GM19238 (cell line): ENCODE results near the gene PTTG1IP.
"Not testable (repeated sequence)": the region's sequence is repeated elsewhere in the genome, so short reads cannot be mapped to it uniquely, and the experiment has no call there.

Source experiments
- DNase-seq: peaks from one replicate; pipeline ENCODE4 v3.0.0; 2011; ENCODE audit warnings: low spot score; ENCODE audit not compliant: insufficient read length

PTTG1IP gene

DNA sequence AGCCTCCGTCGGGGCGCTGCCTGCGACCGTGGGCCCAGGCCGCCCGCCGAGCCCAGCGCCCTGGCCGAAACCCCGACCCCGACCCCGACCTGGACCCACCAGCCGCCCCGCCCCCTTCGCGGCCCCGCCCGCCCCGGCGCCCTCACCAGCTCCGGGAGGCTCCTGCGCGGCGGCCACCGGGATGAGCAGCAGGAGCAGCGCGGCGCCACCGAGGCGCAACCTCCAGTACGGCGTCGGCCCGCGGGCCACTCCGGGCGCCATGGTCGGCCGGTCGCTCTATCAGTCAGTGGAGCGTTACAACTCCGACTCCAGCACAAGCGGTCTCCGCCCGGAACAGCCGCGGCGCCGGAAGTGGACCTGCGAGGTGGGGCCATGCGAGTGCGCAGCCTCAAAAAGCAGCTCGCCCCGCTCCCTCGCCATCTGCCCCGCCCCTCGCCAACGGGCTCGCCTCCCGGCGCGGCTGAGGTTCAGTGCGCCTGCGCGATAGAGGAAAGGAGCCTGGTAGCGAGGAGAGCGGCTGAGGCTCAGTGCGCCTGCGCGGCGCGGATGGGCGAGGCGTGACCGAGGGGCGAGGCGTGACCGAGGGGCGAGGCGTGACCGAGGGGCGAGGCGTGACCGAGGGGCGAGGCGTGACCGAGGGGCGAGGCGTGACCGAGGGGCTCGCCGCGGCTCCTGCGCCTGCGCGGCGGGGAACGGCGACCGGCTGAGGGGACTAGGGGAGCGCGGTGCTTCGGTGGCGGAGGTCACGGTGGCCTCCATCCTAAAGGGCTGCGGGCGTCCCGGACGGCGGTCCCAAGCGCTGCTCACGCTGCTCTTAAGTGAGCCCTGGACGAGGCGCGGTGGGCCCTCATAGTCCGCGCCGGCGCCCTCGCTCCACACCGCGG is at the start of gene PTTG1IP:
PTTG1IP (minus strand) TSS at position 335 of the 884 bp plus-strand sequence; CDS start at position 261, 74 bp downstream.
- DNase-seq = peak; percentile 98

DNA sequence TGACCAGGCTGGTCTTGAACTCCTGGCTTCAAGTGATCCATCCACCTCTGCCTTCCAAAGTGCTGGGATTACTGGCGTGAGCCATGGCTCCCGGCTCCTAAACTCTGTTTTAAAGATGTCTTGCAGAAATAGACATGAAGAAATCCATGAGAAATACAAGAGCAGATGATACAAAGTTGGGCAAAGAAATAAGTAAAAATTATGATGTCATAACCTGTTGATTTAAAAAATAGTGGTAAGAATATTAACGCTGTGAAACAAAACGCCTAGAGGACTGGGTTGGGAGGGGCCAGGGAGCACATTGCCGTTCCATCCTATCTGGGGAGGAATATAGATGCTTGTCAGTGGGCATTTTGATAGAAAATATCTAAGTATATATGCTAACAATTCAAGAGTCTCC is 48.4 kb upstream of the PTTG1IP start:
- DNase-seq = no peak

- peak; percentile 71 for DNase-seq
These were observed 47.5 kb upstream of the PTTG1IP start, which contains the start of gene ITGB2 for GRCh38 chr21:44920694-44921604. TSS of gene ITGB2 (minus strand) at chr21:44920899. CDS start at chr21:44910782, 10,117 bp downstream.

DNA sequence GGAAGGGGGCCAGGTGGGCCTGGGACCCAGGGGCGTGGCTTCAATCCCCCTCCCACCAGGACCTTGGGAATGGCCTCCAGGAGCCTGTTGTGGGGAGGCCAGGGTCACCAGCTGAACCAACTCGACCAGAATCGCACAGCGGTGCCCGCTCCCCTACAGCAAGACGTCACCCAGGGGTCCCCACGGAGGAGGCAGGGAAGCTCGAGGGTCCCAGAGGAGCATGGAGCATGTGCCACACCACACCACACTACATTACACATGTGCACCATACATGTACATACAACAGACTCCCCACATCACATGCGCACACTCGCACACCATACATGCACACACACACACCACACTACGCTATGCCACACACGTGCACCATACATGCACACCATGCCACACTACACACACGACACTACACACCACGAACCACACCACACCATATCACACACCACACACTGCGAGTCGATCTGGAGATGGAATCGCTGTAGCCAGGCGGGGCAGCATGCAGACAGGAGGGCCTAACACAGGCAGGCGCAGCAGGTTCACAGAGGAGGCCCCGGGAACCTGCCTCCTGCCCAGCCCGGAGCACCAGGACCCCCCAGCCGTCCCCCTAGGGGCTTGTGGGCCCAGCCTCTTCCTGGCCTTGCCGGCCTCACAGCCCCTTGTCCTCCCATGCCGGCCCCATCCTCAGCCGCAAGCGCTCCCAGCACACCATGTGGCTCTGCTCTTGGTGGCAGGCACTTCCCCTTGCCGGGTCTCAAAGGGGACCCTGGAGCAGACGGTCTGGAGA is 46.6 kb upstream of the PTTG1IP start:
- DNase-seq = no peak

GRCh38 chr21:44919111-44919912 is 45.8 kb upstream of the PTTG1IP start:
- no peak for DNase-seq

GRCh38 chr21:44918581-44919033 is 45.1 kb upstream of the PTTG1IP start:
- no peak for DNase-seq

DNA sequence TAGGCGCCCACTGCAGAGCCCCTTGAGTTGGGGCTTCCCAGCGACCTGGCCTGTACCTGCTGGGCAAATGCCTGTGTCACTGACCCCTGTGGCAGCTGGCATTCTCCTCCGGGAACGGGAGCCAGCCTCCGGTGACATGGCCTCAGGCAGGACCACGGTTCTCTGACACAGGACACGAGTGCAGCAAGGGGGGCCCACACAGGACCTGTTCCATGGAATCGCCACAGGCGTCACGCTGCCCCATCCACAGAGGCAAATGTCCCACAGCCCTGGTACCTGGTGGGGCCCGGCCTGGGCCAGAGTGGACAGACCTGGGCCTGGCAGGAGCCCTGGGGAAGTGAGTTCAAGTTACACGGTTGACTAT is 44.6 kb upstream of the PTTG1IP start:
- DNase-seq = no peak

GRCh38 chr21:44917446-44918106 is 44.1 kb upstream of the PTTG1IP start:
- DNase-seq = no peak

GRCh38 chr21:44916965-44917364 is 43.5 kb upstream of the PTTG1IP start:
- no peak for DNase-seq

GRCh38 chr21:44914176-44914874 is 40.8 kb upstream of the PTTG1IP start:
- peak; percentile 77 for DNase-seq

GRCh38 chr21:44913425-44914175 is 40.1 kb upstream of the PTTG1IP start:
- no peak for DNase-seq

DNA sequence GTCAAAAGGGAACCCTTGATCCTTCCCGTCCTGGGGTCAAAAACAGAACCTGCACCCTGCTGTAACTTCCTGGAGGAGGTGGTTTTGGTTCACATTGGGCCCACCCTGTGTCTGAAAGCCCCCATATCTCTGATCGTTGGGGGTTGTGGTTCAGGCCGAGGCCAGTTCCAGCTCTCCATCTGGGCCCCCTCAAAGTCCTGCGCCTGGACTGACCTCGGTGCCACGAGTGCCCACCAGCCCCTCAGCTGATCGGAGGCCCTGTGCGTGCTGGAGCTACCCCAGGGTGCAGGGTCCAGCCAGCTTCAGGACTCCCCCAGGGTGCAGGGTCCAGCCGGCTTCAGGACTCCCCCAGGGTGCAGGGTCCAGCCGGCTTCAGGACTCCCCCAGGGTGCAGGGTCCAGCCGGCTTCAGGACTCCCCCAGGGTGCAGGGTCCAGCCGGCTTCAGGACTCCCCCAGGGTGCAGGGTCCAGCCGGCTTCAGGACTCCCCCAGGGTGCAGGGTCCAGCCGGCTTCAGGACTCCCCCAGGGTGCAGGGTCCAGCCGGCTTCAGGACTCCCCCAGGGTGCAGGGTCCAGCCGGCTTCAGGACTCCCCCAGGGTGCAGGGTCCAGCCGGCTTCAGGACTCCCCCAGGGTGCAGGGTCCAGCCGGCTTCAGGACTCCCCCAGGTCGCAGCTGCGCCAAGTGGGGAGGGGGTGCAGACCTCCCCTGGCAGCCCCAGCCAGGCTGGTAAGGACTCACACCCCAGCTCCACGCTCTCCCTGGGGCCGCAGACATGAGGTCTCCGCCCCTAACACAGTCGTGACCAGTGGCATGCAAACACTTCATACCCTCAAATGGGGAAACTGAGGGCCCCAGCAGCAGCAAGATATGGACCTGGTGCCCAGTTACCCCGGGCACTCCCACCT is 39.3 kb upstream of the PTTG1IP start:
- not testable (repeated sequence) for DNase-seq

DNA sequence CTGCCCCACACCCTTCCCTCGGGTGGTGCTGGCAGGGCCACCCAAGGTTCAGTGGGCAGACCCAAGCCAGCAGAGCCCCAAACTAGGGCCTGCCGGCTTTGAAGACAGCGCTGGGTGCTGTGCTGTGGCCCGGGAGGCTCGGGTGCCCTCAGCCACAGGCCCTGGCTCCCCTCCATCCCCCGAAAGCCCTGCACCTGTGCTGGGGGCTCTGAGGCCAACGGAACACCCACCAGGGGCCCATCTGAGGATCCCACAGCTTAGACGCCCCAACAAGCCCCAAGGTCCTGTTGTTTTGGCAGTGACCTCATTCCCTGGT is 38.6 kb upstream of the PTTG1IP start:
- no peak for DNase-seq

DNA sequence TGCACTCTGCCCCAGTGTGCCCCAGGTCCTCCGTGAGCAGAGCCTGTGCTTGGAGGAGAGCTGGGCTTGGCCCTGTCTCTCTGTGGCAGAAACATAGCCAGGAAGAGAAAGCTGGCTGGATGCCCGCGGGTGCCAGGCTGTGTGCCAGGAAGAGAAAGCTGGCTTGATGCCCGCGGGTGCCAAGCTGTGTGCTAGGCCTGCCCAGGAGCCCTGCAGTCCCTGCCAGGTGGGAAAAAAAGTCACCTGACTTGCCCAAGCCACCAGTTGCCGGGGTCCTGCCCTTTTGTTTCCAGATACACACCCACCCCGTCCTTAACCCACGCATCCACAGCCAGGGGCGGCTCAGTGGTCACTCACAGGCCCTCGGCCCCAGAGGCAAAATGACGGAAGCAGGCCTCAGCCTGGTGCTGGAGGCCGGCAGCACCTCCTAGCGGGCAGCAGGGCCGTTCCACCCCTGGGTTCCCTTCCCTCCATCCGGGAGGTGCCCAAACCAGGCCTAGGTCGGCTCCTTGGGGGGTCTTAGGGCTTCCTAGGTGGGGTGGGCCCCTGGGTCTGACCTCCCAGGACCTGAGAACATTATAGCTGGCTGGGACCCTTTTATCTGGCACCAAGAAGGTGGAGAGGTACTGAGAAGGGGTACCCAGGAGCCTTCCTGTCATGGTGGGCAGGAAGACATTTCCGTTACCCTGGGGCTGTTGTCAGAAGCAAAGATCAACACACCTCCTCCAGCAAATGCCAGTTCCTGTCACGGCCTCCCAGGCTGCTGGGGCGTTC is 38.1 kb upstream of the PTTG1IP start:
- DNase-seq = no peak

DNA sequence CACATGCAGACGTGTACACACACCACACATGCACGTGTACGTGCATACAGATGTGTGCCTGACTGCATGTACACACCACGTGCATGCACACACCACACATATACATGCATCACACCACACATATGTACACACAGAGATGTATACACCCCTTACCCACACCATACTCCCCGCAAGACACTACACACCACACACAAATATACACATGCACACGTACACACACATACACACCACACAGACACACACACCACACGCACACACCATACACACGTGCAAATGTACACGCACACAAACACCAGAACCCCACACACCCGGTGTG is 37.5 kb upstream of the PTTG1IP start:
- no peak for DNase-seq

GRCh38 chr21:44910229-44911067 is 37.0 kb upstream of the PTTG1IP start:
- DNase-seq = no peak
